GM19372 (cell line): ENCODE results near the gene OPRL1.
A peak's percentile ranks its signal among the peaks of the same experiment; 100 is the strongest.

Experiments
- ATAC-seq: cut with Tn5 transposase; IDR thresholded peaks from one replicate; pipeline ENCODE4 v1.9.1; 2021; ENCODE audit warnings: mild to moderate bottlenecking, low read depth, moderate library complexity; ENCODE audit not compliant: unreplicated experiment

Gene OPRL1

DNA sequence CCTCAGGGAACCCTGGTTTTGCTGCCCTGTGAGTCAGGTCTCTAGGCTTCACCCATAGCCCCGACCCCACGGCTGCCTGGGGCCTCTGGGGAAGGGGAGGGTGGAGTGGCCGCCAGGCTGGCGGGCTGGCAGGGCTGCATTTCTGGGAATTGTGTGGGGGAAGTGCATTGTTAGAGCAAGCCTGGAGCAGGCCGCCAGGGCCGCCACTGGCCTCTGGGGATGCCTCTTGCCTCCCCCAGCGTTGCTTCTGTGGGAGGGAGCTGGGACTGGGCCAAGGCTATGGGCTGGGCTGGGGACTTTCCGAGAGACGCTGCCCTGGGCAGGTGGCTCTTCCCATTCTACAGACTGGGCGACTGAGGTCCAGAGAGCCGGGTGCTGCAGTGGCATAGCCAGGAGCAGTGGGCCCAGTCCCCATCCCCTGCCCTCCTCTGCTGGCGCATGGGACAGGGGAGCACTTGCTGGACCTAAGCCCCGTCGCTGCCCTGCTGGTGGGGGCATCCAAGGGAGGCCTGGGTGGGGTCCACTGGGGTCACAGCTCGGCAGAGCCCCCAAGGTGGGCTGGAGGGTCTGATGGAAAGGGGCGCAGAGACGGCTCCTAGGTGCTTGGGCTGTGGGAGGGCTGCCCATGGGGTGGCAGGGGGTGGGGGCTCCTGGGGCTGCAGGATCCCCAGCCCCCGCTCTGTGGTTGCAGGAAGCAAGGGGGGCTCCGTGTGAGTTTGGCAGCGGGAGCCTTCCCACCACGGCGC is 23.8 kb upstream of the OPRL1 start:
- no peak for ATAC-seq

DNA sequence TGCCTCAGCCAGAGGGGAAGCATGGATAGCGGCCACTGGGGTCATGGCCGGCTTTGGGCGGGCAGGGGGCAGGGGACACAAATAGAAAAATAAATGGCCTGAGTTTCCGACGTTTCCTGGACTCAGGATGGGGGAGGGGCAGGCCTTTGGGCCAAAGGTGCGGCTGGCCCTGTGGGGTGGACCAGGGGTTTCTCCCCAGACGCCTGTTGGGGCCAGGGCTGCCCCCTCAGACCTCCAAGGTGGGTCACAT is 23.3 kb upstream of the OPRL1 start:
- ATAC-seq = no peak

DNA sequence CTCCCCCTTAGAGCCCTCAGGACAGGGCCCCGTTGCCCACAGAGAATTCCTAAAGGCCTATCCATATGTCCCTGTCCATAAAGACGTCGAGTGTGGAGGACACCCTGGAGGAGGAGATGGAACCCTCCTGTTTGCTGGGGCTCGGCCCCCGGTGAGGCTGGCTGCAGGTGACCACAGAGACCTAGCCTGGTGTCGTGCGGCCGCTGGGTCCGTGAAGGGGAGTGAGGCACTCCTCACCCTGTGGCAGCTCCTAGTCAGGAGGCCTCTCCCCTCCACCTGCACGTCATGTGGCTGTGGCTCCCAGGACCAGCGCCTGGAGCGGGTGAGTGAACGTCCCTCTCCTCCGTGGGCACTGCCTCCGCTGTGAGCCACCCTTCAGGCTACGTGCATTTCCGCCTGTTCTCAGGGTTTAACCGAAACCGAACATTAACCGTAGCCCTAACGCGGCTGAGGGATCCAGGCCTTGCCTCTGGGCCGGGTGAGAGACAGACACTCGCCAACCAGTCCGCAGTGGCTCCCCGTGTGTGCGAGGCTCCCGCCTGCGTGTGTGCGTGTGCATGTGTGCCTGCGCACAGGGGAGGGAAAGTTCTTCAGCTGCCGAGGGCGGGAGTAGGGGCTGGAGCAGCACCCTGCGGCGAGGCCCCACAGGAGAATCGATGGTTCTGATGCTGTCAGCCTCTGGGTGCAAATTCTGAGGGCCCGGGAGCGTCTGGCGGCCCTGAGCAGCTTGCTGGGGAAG is 22.8 kb upstream of the OPRL1 start:
- ATAC-seq = no peak

DNA sequence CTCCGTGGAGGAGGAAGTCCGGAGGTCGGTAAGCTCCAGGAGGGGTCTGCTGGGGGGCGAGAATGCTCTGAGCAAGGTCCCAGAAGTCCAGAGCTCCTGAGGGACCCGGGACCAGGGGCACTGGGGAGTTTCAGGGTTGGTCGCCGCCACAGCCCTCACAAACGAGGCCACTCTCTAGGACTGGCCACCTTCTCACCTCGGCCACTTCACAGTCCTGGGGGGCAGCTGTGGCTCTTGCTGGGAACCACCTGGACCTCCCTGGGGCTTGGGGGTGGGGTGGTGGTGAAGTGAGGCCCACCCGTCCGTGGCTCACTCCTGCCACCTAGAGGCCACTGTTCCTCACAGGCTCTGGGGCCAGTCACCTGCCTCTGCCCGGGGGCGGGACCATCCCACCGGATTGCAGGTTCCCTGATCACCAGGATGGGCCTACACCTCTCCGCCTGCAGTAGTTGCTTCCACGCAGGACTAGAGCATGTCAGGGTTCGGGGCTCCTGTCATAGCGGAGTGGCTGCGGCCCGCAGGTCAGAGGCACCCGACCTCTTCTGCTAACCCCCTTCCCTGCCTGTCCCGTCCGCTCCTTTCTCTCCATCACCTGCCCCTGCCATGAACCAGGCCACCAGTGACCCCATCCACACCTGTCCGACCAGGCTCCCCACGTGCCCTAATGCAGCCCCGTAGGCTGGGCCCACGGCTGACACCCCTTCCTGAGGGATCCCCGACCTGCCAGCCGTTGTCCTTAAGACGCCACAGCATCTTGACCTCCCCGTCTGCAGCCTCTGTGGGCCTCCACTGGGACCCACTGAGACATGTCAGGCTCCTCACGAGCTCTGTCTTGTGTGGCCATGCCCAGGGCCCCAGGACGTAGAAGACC is 22.0 kb upstream of the OPRL1 start:
- no peak for ATAC-seq

DNA sequence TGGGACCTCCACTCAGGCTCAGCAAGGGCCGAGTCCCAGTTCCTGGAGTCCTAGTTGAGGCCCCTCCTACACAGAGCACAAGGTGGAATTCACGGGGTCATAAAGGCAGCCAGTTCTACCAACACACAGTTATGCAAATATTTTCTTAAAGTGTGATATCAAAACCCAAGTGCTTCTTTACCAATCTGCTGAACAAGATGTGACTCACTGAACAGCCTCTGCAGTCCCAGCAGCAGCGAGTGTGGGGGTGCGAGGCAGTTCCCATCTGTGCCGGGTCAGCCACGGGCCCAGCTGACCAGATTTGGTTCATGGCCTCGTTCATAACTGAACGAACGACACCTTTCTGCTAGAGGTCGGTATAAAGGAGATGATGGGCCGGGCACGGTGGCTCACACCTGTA is 21.3 kb upstream of the OPRL1 start:
- ATAC-seq = no peak

DNA sequence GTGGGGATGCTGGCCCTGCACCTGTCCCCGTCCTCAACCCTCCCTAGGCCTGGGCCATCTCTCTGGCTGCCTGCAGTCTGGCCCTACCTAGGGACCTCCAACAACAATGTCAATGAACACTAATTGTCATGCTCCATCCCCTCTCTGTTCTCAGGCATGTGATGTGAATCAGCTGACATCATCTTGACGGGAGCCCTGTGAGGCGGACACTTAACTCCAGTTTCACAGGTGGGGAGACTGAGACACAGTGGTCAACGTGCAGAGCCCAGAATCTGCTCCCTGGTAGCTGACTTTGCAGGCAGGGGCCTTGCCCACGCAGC is 17.6 kb upstream of the OPRL1 start:
- no peak for ATAC-seq

DNA sequence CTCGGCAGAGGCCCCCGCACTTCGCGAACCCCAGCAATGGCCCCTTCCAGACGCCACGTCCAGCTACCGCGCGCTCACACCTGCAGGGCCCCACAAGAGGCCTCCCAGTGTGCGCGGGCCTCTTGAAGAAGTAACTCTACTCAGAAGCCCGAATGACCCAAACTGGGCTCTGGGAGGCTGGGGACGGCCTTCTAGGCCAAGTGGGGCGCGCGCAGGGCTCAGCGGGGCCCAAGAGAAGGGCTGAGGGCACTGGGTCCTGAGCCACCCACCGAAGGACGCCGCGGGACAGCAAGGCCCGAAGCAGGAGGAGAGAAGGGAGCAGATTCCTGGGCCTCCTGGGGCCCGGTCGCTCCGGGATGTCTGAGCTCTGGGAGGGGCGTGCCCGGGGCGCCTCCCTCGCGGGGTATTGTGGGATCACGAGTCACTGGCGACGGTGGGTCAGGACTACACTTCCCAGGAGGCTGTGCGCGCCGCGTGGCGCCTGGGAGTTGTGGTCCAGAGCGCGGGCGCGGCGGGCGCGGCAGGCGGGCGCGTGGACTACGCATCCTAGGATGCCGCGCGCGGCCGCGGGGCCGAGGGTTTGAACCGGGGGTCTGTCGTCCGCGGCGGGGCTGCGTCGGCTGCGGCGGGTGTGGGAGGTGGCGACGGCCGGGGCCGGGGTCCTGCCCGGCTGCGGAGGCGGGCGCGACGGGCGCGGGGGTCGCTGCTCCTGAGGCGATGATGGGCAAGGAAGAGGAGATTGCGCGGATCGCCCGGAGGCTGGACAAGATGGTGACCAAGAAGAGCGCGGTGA is 17.1 kb upstream of the OPRL1 start, which contains the start of gene TCEA2:
Gene TCEA2 (plus strand): TSS at position 603 of the 793 bp plus-strand sequence. CDS start 115 bp downstream, at position 718.
- peak; percentile 83 for ATAC-seq

DNA sequence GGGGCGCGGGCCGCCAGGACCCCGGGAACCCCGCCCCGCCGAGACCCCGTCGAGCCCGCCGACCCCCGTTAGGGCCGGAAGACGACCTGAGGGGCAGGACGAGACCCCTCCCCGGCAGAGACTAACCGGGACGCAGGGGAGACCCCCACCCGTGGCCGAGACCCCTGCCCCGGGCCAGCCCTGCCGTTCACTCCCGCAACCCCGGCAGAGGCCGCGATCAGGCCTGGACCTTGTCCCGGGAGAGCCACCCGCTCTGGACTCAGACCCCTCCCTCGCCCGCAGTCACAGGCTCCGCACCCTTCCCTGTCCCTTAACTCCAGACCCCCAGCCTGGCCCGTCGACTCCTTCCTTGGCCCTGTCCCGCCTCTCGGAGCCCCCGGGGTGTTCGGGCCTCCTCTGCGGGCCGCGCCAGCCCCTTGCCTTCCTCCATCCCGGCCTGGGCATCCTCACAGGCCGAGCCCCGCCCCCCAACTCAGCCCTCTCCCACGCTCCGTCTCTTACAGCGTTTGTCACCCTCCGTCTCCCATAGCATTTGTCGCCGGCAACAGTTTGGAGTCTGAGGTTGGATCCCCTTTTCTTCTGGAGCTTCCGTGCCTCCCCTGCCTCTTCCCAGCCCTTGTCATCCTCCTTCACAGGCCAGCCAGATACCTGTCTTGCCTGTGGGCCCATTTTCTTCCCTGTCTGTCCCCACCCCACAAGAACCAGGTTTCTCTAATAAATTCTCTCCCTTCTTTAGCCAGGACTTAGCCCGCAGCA is 16.3 kb upstream of the OPRL1 start:
- ATAC-seq = peak; percentile 4

DNA sequence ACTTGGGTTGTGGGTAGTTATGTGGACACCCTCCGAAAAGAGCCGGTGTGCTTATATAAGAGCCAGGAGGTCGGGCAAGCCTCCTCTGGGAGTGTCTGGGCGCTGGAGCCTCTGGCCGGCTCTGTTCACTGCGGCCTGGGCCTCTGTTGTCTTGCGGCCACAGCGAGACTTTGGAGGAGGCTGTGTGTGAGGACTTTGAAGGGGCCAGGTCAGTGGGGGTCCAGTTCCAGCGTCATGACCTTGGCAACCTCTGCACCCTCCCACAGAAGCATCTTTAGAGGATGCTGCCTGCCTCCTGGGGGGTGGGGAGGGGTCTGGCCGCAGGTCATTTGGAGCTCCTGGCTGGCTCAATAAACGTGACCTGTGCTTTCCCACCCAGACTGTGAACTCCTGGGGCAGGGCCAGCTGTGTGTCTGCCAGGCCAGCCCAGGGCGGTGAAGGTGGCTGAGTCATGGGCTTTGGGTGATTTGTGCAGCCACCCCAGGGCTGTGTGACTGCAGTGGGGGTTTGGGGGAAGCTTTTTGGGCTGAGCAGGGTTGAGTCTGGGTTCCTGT is 15.7 kb upstream of the OPRL1 start:
- ATAC-seq = no peak

DNA sequence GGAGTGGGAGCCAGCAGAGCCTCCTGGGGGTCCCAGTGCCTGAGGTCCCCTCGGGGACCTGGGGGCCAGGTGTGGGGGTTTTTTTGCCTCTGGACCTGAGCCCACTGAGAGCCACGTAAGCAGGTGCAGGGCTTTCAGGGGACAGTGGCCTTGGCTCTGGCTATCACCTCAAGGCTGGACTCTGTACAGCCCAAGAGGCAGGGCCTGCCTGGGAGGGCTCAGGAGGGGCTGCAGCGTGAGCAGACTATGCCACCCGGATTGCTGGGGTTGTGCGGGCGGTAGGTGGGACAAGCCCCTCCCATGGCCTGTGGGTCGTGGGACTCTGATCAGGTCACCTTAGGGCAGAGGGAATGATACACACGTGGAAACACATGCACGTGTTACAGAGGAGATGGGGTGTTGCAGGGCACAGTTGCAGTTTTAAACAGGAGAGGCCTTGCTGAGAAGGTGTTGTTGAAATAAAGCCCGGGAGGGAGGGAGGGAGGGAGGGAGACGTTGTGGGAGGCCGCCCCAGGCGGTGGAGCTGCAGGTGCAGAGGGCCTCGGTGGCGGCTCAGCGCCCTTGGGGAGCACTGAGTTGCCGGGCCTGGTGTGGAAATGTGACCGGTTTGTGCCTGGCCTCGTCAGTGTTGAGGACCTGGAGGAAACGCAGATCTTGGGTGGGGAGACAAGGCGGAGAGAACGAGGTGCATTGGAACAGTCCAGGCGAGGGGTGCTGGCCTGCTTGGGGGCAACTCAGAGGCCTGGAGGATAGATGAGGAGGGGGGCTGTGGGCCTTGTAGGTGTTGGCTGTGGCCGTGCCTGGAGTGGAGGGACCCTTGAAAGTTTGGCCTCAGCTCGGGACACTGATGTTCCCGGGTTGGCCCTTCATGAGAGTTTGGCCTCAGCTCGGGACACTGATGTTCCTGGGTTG is 14.6 kb upstream of the OPRL1 start:
- no peak for ATAC-seq

DNA sequence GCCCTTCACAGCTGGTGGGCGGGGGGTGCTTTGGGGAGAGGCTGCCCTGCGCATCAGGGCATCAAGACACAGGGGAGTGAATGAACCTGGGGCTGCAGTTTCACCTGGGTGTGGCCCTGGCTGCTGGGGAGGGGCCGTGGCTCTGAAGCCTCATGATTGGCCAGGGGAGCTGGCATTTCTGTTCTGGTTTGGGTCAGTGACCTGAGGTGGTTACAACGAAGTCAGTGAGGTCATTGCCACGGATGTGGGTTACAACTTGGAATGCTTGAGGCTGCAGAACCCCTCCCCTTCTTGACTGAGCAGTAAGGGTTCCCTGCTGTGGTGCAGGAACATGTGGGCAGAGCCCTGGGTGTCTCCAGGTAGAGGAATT is 13.9 kb upstream of the OPRL1 start:
- ATAC-seq = no peak

DNA sequence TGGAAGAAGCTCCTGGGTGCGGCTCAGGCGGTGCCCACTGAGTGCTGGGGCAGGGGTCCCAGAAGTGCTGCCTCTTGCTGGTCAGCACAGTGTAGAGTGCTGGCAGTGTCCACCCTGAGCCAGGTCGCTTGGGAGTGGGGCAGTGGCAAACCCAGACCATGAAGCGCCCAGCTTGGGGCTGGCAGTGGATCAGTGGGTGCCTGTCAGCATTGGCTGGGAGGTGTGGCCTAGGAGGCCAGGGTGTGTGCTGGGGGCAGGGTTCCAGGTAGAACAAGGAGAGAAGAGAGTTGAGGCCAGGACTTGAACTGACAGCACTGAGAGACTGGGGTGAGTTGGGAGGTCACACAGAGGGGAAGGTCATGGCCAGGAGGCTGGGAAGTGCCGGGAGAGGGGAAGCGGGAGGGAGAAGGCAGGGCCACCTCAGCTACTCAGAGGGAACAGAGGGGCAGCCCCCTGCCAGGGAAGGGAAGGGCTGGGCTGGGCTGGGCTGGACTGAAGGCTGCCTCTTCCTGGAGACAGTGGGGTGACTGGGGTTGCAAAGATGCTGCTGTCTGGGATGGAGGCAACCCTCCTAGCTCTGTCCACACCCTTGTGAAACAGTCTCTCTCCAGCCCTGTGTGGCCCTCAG is 12.8 kb upstream of the OPRL1 start:
- no peak for ATAC-seq

DNA sequence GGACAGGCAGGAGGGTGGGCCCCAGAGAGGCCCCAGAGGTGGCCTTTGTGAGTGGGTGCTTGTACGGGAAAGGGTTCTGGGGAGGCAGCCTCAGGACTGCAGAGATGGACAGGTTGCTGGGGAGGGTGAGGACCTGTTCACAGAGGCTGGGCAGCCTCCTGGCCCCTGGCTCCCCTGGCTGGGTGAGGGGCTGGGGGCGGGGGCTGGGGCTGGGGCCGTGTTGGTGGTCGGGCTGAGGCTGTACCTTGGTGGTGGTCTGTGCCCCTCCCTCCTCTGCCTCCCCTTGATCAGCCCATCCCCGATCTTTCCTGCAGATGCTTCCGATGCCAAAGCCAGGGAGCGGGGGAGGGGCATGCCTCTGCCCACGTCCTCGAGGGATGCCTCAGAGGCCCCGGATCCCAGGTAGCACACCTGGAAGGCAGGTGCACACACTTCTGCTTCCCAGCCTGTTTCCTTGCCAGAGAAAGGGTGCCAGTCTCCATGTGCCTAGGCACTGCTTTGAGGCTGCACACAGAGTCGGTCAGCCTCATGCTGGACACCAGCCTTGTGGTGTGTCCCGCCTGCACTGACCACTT is 12.1 kb upstream of the OPRL1 start:
- no peak for ATAC-seq

DNA sequence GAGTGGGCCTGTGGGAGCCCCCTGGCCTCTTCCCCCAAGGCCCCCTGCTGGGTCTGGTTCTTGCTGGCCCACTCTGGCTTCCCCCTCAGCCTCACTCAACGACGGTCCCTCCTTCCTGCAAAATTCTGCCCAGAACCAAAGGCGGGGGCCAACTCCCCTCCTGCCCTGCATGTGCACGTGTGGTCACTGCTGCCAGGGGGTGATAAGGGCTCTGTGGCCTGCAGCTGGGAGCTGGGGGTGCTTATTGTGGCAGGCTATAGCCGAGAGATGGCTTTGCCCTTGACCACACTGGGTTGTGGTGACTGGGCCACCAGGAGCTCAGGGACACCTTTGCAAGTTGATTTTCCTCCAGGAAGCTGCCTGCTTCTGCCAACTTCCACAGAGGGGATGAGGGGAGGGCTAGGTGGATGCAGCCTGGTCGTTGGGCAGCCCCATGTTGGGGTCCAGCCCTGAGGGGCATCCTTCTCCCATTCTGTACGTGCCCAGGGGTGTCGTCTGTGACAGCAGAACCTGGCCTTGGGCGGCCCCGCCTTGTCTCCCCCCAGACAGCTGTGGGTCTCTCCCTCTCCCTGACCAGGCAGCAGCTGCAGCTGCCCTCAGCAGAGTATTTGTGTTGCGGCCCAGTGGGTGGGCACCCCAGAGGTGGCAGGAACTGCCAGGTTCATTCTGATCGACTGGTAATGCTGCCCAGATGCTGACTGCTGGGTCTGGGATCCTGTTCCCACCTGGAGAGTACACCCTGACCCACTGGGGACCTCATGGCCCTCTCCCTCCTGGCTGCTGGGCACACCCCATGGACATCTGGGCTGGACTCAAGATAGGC is 11.3 kb upstream of the OPRL1 start:
- ATAC-seq = no peak

DNA sequence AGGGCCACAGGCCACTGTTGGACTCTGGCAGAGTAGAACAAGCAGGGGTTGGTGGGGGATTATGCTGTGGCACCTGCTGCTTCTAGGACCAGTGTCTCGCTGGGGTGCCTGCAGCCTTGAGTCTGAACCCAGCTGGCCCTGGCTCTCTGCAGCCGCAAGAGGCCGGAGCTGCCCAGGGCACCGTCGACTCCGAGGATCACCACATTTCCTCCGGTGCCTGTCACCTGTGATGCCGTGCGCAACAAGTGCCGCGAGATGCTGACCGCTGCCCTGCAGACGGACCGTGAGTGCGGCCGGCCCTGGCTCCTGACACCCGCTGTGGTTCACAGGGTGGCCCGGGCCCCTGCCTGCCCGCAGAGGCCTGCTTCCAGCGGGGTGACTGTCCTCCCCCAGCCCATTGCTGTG is 10.7 kb upstream of the OPRL1 start:
- ATAC-seq = no peak

DNA sequence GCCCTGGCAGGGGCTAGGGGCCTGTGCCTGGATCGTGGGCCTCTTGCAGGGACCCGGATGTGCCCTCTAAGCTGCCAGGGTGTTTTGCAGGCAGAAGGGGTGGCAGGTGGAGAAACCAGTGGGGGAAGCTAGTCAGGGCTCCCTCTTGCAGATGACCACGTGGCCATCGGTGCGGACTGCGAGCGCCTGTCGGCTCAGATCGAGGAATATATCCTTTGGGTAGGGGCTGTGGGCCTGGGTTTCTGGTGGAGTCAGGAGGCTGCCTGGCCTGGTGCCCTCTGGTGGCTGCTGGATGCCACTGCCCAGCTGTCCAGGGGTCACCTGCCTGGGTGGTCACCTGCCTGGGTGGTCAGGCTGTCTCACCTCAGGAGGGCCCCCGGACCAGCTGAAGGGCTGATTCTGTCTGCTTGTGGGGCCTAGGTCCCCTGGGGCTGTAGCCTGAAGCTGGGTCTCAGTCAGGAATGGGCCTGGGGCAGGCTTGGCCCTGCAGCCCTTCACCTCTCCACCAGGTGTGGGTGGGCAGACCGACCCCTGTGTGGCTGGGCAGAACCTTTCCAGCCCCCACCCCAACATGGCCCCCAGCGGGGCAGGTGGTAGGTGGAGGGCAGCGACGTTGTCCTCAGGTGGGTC is 10.2 kb upstream of the OPRL1 start:
- no peak for ATAC-seq
